WERI-Rb-1 (cell line): Measurements from ENCODE around the gene KRTAP1-5.

Experiments
- DNase-seq: peaks from one replicate; pipeline ENCODE4 v3.0.0-alpha.2; 2020
- H3K27ac ChIP-seq: fragments of 250-450 bp; sonication (Bioruptor Pico); 2 replicates; pipeline ENCODE4 v1.5.1; 2020; ENCODE audit warnings: mild to moderate bottlenecking, moderate library complexity
- H3K27me3 ChIP-seq: fragments of 250-450 bp; sonication (Bioruptor Pico); 2 replicates; pipeline ENCODE4 v1.5.1; 2021; ENCODE audit warnings: mild to moderate bottlenecking, low read depth, moderate library complexity; ENCODE audit not compliant: insufficient read depth, severe bottlenecking
- H3K36me3 ChIP-seq: fragments of 250-450 bp; sonication (Bioruptor Pico); 2 replicates; pipeline ENCODE4 v1.5.1; 2020; ENCODE audit warnings: mild to moderate bottlenecking, moderate library complexity
- H3K4me3 ChIP-seq: 2 replicates; pipeline ENCODE4 v1.5.1; 2011; ENCODE audit warnings: low read depth, mild to moderate bottlenecking, control low read depth, low read length
- H3K9me3 ChIP-seq: fragments of 250-450 bp; sonication (Bioruptor Pico); 2 replicates; pipeline ENCODE4 v1.5.1; 2021; ENCODE audit warnings: mild to moderate bottlenecking, moderate library complexity; ENCODE audit not compliant: severe bottlenecking
- TF ChIP-seq, protein P1 (sequence below): IDR thresholded peaks from 2 replicates; pipeline ENCODE4 v1.5.1; 2011; ENCODE audit warnings: low read depth, mild to moderate bottlenecking, control low read depth, inconsistent platforms, low read length

KRTAP1-5 gene

DNA sequence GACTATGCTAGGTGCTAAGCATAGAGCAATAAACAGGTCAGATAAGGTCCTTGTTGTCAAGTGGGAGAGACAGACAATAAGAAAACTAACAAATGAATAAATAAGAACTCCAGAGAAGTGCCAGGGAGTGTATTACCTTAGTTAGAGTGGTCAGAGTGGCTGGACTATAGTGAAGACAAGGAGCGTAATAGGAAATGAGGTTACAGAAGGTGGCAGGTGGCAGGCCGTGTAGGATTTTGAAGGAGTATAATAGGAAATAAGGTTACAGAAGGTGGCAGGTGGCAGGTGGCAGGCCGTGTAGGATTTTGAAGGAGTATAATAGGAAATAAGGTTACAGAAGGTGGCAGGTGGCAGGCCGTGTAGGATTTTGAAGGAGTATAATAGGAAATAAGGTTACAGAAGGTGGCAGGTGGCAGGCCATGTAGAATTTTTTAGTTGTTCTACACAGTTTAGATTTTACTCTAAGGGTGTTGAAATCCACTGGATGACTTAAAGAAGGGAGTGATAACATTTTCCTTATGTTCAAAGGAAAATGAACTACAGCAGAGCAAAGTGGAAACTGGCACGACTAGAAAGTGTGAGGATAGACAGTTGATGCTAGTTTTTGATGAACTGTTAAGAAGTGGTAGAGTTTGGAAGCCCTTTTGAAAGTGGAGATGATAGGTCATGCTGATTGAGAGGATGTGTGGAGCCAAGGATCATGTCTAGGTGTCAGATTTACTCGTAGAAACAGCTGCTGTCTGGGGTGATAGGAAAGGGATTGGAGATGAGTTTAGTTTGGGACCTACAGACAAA, 14.5 kb downstream of the KRTAP1-5 start:
- Histone ChIP-seq H3K9me3 (no peaks in the 10 kb centered on the region), H3K4me3 (no peak overlapping the region), H3K27ac (peak overlapping the region; percentile 68), H3K36me3 (no peaks in the 10 kb centered on the region), H3K27me3 (no peaks in the 10 kb centered on the region)
- peak; percentile 49 for DNase-seq
- TF ChIP-seq, protein P1, sequence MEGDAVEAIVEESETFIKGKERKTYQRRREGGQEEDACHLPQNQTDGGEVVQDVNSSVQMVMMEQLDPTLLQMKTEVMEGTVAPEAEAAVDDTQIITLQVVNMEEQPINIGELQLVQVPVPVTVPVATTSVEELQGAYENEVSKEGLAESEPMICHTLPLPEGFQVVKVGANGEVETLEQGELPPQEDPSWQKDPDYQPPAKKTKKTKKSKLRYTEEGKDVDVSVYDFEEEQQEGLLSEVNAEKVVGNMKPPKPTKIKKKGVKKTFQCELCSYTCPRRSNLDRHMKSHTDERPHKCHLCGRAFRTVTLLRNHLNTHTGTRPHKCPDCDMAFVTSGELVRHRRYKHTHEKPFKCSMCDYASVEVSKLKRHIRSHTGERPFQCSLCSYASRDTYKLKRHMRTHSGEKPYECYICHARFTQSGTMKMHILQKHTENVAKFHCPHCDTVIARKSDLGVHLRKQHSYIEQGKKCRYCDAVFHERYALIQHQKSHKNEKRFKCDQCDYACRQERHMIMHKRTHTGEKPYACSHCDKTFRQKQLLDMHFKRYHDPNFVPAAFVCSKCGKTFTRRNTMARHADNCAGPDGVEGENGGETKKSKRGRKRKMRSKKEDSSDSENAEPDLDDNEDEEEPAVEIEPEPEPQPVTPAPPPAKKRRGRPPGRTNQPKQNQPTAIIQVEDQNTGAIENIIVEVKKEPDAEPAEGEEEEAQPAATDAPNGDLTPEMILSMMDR, result no peak

DNA sequence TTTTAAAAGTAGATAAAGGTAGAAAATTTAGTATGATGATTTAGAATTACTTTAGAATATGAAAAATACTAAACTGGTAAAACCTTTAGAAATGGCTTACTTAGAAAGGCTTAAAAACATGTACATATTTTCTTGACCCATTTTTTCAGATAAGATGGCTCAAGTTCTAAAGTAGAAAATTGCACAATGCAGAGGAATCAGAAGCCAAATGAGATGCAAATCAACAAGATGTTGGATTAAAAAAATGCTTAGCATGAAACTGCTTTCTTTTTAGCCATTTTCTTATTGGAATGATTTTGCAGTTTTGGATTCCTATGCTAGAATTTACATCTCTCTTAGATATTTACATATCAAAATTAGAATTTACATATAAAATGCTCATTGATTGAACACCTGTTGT, 16.6 kb downstream of the KRTAP1-5 start:
- H3K9me3 ChIP-seq, result no peaks in the 10 kb centered on the region
- DNase-seq, result no peak
- no peak overlapping the region for H3K27ac ChIP-seq
- H3K4me3 ChIP-seq, result no peak overlapping the region
- TF ChIP-seq, protein P1, result no peak
- H3K36me3 ChIP-seq, result no peaks in the 10 kb centered on the region
- H3K27me3 ChIP-seq, result no peaks in the 10 kb centered on the region

DNA sequence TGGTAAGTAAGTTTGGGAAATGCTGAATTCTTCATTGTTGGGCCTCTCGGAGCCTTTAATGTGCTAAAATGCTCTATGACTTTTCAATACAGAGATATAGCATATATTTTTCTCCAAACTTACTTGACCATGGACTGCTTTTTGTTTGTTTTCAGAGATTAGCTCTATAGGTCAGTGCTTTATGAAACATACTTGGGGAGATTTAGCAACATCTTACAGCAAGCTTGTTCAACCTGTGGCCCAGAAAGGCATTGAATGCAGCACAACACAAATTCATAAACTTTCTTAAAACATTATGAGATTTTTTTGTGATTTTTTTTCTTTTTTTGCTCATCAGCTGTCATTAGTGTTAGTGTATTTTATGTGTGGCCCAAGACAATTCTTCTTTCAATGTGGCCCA, 17.1 kb downstream of the KRTAP1-5 start:
- no peaks in the 10 kb centered on the region for H3K36me3 ChIP-seq
- H3K27me3 ChIP-seq, result no peaks in the 10 kb centered on the region
- no peak for DNase-seq
- TF ChIP-seq, protein P1, result no peak
- no peak overlapping the region for H3K27ac ChIP-seq
- H3K9me3 ChIP-seq, result no peaks in the 10 kb centered on the region
- no peak overlapping the region for H3K4me3 ChIP-seq

DNA sequence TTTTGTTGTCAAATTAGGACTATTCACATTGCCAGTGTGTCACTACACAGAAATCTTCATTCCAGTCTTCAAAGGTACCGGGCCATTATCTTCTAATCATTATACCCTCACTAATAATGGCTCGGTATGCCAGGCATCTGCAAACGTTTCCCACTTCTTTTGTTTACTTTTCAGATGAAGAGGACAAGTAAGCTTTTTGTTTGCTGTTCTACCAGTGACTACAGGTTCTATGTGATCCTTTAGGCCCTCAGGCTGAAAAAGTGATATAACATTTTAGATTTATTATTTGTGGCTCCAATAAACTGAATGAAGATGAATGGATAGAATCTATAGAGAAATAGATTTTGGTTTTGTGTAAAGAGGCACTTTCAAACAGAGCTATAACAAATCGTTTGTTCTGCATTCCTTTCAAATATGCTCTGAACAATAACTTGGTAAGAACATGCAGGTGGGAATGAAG, 17.7 kb downstream of the KRTAP1-5 start:
- Histone ChIP-seq H3K4me3 (no peak overlapping the region), H3K27me3 (no peaks in the 10 kb centered on the region), H3K36me3 (no peaks in the 10 kb centered on the region), H3K9me3 (no peaks in the 10 kb centered on the region), H3K27ac (peak overlapping the region; percentile 51)
- TF ChIP-seq, protein P1, result no peak
- no peak for DNase-seq

DNA sequence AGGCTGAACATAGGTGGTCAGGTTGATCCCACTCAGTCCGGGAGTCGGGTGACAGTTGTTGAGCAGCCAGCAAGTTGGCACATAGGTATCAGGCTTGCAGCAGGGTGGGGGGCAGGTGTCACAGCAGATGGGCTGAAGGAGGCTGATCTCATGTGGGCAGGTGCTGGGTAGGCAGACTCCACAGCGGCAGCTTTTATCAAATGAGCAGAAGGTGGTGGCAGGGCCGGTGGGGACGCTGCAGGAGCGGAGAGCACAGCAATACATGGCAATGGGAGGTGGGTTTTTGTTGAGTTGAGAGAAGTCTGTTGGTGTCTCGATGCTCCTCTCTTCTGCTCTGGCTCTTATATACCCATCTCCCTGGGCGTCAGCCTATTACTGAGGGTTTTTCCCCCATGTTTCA, 18.2 kb downstream of the KRTAP1-5 start, which contains the start of gene KRTAP3-1:
Gene KRTAP3-1, minus strand, starts transcription at position 318 of the 400 bp plus-strand sequence. Its CDS starts 54 bp downstream, at position 264.
- Histone ChIP-seq H3K27ac (peak within 1 kb of the TSS; percentile 51), H3K27me3 (no peaks in the 10 kb centered on the region), H3K4me3 (no peak within 1 kb of the TSS), H3K36me3 (no peaks in the 10 kb centered on the region), H3K9me3 (no peaks in the 10 kb centered on the region)
- DNase-seq, result peak; percentile 91
- TF ChIP-seq, protein P1, result peak; percentile 35; the same call in 1 of the 2 replicates
